Activated CD4-positive, CD25-positive, alpha-beta regulatory T cell treated with anti-CD3 and anti-CD28 coated beads, Interleukin-2, amount 50 U/mL, for 24 hours (primary cell): ENCODE data around the gene XPNPEP1.

ENCODE experiments used
- ATAC-seq, 2 donors: fragments of 150-1000 bp; cut with Tn5 transposase; one replicate each; pipeline ENCODE4 v1.10.0; 2021; ENCODE audit warnings: mild to moderate bottlenecking in 1 of 2, moderate library complexity in 1 of 2

The XPNPEP1 gene

GRCh38 chr10:109947111-109947920, 24.0 kb upstream of the XPNPEP1 start:
- no peak for ATAC-seq

- ATAC-seq: no peak
Measured at GRCh38 chr10:109946680-109947079, 23.4 kb upstream of the XPNPEP1 start.

GRCh38 chr10:109945473-109946177, 22.3 kb upstream of the XPNPEP1 start:
- no peak for ATAC-seq

- ATAC-seq: no peak
Measured at GRCh38 chr10:109944613-109945012, 21.3 kb upstream of the XPNPEP1 start.

- no peak for ATAC-seq
Measured at GRCh38 chr10:109941236-109941862, 18.0 kb upstream of the XPNPEP1 start.

GRCh38 chr10:109940553-109940952, 17.2 kb upstream of the XPNPEP1 start:
- ATAC-seq: no peak

- no peak for ATAC-seq
Measured at GRCh38 chr10:109940117-109940516, 16.8 kb upstream of the XPNPEP1 start.

- peak; percentile 25 to 50 for ATAC-seq
Measured at GRCh38 chr10:109939315-109939961, 16.1 kb upstream of the XPNPEP1 start.

- no peak for ATAC-seq
Measured at GRCh38 chr10:109937460-109938065, 14.3 kb upstream of the XPNPEP1 start.

- peak; percentile 62 to 63 for ATAC-seq
Measured at GRCh38 chr10:109934958-109935793, 11.9 kb upstream of the XPNPEP1 start.

GRCh38 chr10:109933984-109934565, 10.8 kb upstream of the XPNPEP1 start:
- peak in 1 of 2 donors; percentile 27 for ATAC-seq

- no peak for ATAC-seq
Measured at GRCh38 chr10:109932968-109933367, 9.7 kb upstream of the XPNPEP1 start.

- no peak for ATAC-seq
Measured at GRCh38 chr10:109932391-109932790, 9.1 kb upstream of the XPNPEP1 start.

GRCh38 chr10:109931163-109931562, 7.9 kb upstream of the XPNPEP1 start:
- ATAC-seq: no peak

- ATAC-seq: no peak
Measured at GRCh38 chr10:109929501-109930219, 6.3 kb upstream of the XPNPEP1 start.

GRCh38 chr10:109928475-109928891, 5.2 kb upstream of the XPNPEP1 start:
- no peak for ATAC-seq

- ATAC-seq: no peak
Measured at GRCh38 chr10:109926825-109927224, 3.5 kb upstream of the XPNPEP1 start.

GRCh38 chr10:109926061-109926745, 2.9 kb upstream of the XPNPEP1 start:
- no peak for ATAC-seq

- ATAC-seq: no peak
Measured at GRCh38 chr10:109924967-109925620, 1.8 kb upstream of the XPNPEP1 start.
